Neural progenitor cell (in vitro differentiated cells): ENCODE data around the gene MRPL36. TPM values are rescaled to one million over a fixed set of nuclear protein-coding genes. Genes with fewer than 3 reads are reported as not detected.
A peak's percentile ranks its signal among the peaks of the same experiment; 100 is the strongest.

Experiments
- DNase-seq: peaks from one replicate; pipeline ENCODE4 v3.0.0-alpha.2; 2016; ENCODE audit warnings: low spot score
- H2AFZ ChIP-seq: fragments of 200-600 bp; sonication (generic); replicated peaks from 2 replicates; pipeline ENCODE4 v1.6.1; 2016; ENCODE audit warnings: antibody characterized with exemption
- H3F3A ChIP-seq: fragments of 200-600 bp; sonication (generic); 2 replicates; pipeline ENCODE4 v1.6.1; 2016; ENCODE audit warnings: antibody characterized with exemption, low read depth
- H3K27ac ChIP-seq: fragments of 200-600 bp; sonication (generic); 2 replicates; pipeline ENCODE4 v1.5.1; 2016; ENCODE audit warnings: mild to moderate bottlenecking
- H3K27me3 ChIP-seq: fragments of 200-600 bp; sonication (generic); 2 replicates; pipeline ENCODE4 v1.6.1; 2016; ENCODE audit warnings: mild to moderate bottlenecking, moderate library complexity
- H3K36me3 ChIP-seq: fragments of 200-600 bp; sonication (generic); 2 replicates; pipeline ENCODE4 v1.5.1; 2016
- H3K4me1 ChIP-seq: fragments of 200-600 bp; sonication (generic); 2 replicates; pipeline ENCODE4 v1.6.1; 2016; ENCODE audit warnings: mixed run types
- H3K4me2 ChIP-seq: fragments of 200-600 bp; sonication (generic); 2 replicates; pipeline ENCODE4 v1.6.1; 2016
- H3K4me3 ChIP-seq: fragments of 200-600 bp; sonication (generic); 2 replicates; pipeline ENCODE4 v1.5.1; 2016
- H3K79me2 ChIP-seq: fragments of 200-600 bp; sonication (generic); 2 replicates; pipeline ENCODE4 v1.6.1; 2016; ENCODE audit warnings: low read depth
- H3K9ac ChIP-seq: fragments of 200-600 bp; sonication (generic); 2 replicates; pipeline ENCODE4 v1.6.1; 2016
- H3K9me3 ChIP-seq: fragments of 200-600 bp; sonication (generic); 2 replicates; pipeline ENCODE4 v1.5.1; 2016; ENCODE audit warnings: low read depth
- H4K20me1 ChIP-seq: fragments of 200-600 bp; sonication (generic); 2 replicates; pipeline ENCODE4 v1.6.1; 2016; ENCODE audit warnings: low read depth
- H3K27ac Mint-ChIP-seq: 3 replicates; pipeline ENCODE4 v1.8.0; 2021; ENCODE audit warnings: mixed read lengths
- H3K27me3 Mint-ChIP-seq: 2 replicates; pipeline ENCODE4 v1.8.0; 2022; ENCODE audit warnings: low read depth, mild to moderate bottlenecking, inconsistent platforms, moderate library complexity, mixed read lengths; ENCODE audit not compliant: insufficient read depth
- H3K36me3 Mint-ChIP-seq: 3 replicates; pipeline ENCODE4 v1.8.0; 2021; ENCODE audit warnings: mixed read lengths
- H3K4me1 Mint-ChIP-seq: 3 replicates; pipeline ENCODE4 v1.8.0; 2021; ENCODE audit warnings: mixed read lengths
- H3K4me3 Mint-ChIP-seq: 3 replicates; pipeline ENCODE4 v1.8.0; 2021; ENCODE audit warnings: mild to moderate bottlenecking, moderate library complexity, mixed read lengths
- H3K9me3 Mint-ChIP-seq: 3 replicates; pipeline ENCODE4 v1.8.0; 2020; ENCODE audit warnings: mixed read lengths
- EZH2 ChIP-seq: fragments of 200-600 bp; sonication (generic); IDR thresholded peaks from 2 replicates; pipeline ENCODE4 v1.6.1; 2017; ENCODE audit warnings: antibody characterized with exemption, mild to moderate bottlenecking, moderate library complexity
- EZH2phosphoT487 ChIP-seq: fragments of 200-600 bp; sonication (generic); IDR thresholded peaks from 2 replicates; pipeline ENCODE4 v1.6.1; 2017; ENCODE audit warnings: antibody characterized with exemption
- total RNA-seq: library from RNA; depleted of rRNA; stranded (reverse); fragments of >200 nt; gene quantifications from 2 replicates; pipeline ENCODE4 v1.2.3, GENCODE V29; 2015; ENCODE audit warnings: low replicate concordance
- TF ChIP-seq, protein P1 (sequence below): fragments of 200-600 bp; sonication (generic); IDR thresholded peaks from 2 replicates; pipeline ENCODE4 v1.5.1; 2017; ENCODE audit warnings: antibody characterized with exemption, mild to moderate bottlenecking

Gene MRPL36
- total RNA-seq, 1 donor from 2014 or later: 22.2 TPM

- no peak overlapping the region for H3K4me2 ChIP-seq
Observed at GRCh38 chr5:1772634-1773033, 27.0 kb downstream of the MRPL36 start.

DNA sequence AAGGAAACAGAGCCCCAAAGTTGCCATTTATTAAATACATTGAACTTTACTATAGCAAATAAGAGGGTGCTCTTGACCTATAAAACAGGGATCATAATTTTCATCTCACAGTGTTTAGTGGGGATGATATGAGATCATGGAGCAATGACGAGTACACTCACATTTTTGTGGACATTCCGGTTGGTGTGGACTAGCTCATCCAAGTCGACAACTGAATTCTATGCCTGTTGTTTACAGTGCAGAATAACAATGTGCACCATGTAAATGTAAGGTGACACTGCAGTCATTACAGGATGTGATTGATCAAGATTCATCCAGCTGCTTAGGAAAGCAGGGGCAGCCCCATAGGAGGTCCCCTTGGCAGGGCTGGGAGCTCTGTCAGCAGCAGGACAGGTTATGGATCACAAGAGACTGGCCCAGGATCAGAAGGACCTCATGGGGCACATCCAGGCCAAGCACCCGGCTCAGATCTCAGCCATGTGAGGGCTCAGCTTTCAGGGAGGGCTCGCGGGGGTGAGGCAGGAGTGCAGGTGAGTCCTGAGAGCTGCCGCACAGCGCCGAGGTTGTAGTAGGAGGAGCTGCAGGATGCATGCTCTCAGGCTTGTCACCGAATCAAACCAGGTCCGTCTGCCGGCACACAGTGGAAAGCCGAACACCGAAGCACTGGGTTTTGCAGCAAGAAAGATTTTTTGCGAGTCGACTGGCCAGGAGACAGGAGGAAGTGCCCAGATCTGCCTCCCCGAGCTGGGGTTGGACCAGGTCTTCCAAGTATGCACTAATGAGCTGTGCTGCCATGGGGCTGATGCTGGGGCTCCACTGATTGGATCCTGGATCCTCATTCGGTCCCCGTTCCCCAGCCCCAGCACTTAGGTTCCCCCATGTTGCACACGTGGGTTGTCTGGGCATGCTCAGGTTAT is 28.2 kb downstream of the MRPL36 start:
- H3K79me2 ChIP-seq: no peaks in the 10 kb centered on the region
- DNase-seq: no peak
- H3K9me3 Mint-ChIP-seq: no peaks in the 10 kb centered on the region
- peaks cover 6% of the 10 kb centered on the region for H3K27me3 Mint-ChIP-seq
- no peak overlapping the region for H3K4me3 Mint-ChIP-seq
- H2AFZ ChIP-seq: no peak overlapping the region
- no peak overlapping the region for H3K4me3 ChIP-seq
- no peaks in the 10 kb centered on the region for H3K36me3 ChIP-seq
- no peak overlapping the region for H3K9ac ChIP-seq
- TF ChIP-seq EZH2: no peak
- TF ChIP-seq, protein P1, sequence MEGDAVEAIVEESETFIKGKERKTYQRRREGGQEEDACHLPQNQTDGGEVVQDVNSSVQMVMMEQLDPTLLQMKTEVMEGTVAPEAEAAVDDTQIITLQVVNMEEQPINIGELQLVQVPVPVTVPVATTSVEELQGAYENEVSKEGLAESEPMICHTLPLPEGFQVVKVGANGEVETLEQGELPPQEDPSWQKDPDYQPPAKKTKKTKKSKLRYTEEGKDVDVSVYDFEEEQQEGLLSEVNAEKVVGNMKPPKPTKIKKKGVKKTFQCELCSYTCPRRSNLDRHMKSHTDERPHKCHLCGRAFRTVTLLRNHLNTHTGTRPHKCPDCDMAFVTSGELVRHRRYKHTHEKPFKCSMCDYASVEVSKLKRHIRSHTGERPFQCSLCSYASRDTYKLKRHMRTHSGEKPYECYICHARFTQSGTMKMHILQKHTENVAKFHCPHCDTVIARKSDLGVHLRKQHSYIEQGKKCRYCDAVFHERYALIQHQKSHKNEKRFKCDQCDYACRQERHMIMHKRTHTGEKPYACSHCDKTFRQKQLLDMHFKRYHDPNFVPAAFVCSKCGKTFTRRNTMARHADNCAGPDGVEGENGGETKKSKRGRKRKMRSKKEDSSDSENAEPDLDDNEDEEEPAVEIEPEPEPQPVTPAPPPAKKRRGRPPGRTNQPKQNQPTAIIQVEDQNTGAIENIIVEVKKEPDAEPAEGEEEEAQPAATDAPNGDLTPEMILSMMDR: no peak
- TF ChIP-seq EZH2phosphoT487: no peak
- H3K36me3 Mint-ChIP-seq: no peaks in the 10 kb centered on the region
- no peak overlapping the region for H3K4me2 ChIP-seq
- H3K27ac Mint-ChIP-seq: no peak overlapping the region
- H3F3A ChIP-seq: no peaks in the 10 kb centered on the region
- H3K9me3 ChIP-seq: no peaks in the 10 kb centered on the region
- no peaks in the 10 kb centered on the region for H4K20me1 ChIP-seq
- H3K4me1 ChIP-seq: no peaks in the 10 kb centered on the region
- H3K27ac ChIP-seq: no peak overlapping the region
- H3K4me1 Mint-ChIP-seq: peaks cover 21% of the 10 kb centered on the region
- H3K27me3 ChIP-seq: no peaks in the 10 kb centered on the region

More at GRCh38 chr5:1772634-1773033, 27.0 kb downstream of the MRPL36 start:
- Histone ChIP-seq H3K4me1 (no peaks in the 10 kb centered on the region), H3K4me3 (no peak overlapping the region), H3K27ac (no peak overlapping the region), H4K20me1 (no peaks in the 10 kb centered on the region), H2AFZ (no peak overlapping the region), H3K79me2 (no peaks in the 10 kb centered on the region), H3K27me3 (no peaks in the 10 kb centered on the region), H3F3A (no peaks in the 10 kb centered on the region), H3K9ac (no peak overlapping the region), H3K9me3 (no peaks in the 10 kb centered on the region), H3K36me3 (no peaks in the 10 kb centered on the region)
- TF ChIP-seq EZH2: no peak
- TF ChIP-seq, protein P1: peak; percentile 8
- Mint-ChIP-seq H3K4me1 (peaks cover 18% of the 10 kb centered on the region), H3K27me3 (peaks cover 6% of the 10 kb centered on the region), H3K27ac (no peak overlapping the region), H3K4me3 (no peak overlapping the region), H3K9me3 (no peaks in the 10 kb centered on the region), H3K36me3 (no peaks in the 10 kb centered on the region)
- DNase-seq: no peak

DNA sequence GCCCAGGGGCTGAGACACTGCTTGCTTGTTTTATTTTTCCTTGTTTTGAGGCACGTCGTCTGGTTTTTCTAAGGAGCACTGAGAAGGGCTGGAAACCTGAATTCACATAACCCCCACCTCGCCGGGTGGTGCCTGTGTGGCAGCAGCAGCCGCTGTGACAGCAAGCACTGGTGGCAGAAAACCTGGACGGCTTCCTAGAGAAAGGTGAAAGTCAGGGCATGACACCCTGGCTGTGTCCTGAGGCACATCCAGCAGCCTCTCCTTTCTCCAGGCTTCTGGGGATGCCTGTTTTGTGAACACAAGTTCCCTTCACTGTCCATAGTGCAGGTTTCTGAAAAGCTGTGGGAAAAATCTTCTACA is 29.2 kb downstream of the MRPL36 start:
- TF ChIP-seq EZH2: no peak
- no peak for TF ChIP-seq EZH2phosphoT487
- TF ChIP-seq, protein P1: no peak
- Histone ChIP-seq H2AFZ (no peak overlapping the region), H3K9me3 (no peaks in the 10 kb centered on the region), H3K4me3 (no peak overlapping the region), H3K9ac (no peak overlapping the region), H3K27ac (no peak overlapping the region), H4K20me1 (no peaks in the 10 kb centered on the region), H3K4me1 (no peaks in the 10 kb centered on the region), H3K4me2 (no peak overlapping the region), H3K79me2 (no peaks in the 10 kb centered on the region), H3F3A (no peaks in the 10 kb centered on the region), H3K27me3 (no peaks in the 10 kb centered on the region), H3K36me3 (no peaks in the 10 kb centered on the region)
- peak overlapping the region; percentile 19 for H3K27ac Mint-ChIP-seq
- peaks cover 21% of the 10 kb centered on the region for H3K4me1 Mint-ChIP-seq
- no peaks in the 10 kb centered on the region for H3K36me3 Mint-ChIP-seq
- no peak for DNase-seq
- H3K9me3 Mint-ChIP-seq: no peaks in the 10 kb centered on the region
- no peak overlapping the region for H3K4me3 Mint-ChIP-seq
- peaks cover 6% of the 10 kb centered on the region for H3K27me3 Mint-ChIP-seq
